MM.1S (cell line): ENCODE data around the gene BCAS2.

Experiments used
- DNase-seq: peaks from one replicate; pipeline ENCODE4 v3.0.0-alpha.2; 2015
- H2AFZ ChIP-seq: fragments of 300-600 bp; sonication (generic); 2 replicates; pipeline ENCODE4 v1.6.0; 2016; ENCODE audit warnings: antibody characterized with exemption, low read length
- H3F3A ChIP-seq: fragments of 300-600 bp; sonication (generic); 2 replicates; pipeline ENCODE4 v1.6.1; 2016; ENCODE audit warnings: mild to moderate bottlenecking, antibody characterized with exemption, low read length, moderate library complexity, mixed read lengths; ENCODE audit not compliant: insufficient read depth
- H3K27ac ChIP-seq: fragments of 300-600 bp; sonication (generic); 2 replicates; pipeline ENCODE4 v1.5.1; 2016; ENCODE audit warnings: mild to moderate bottlenecking, low read length
- H3K27me3 ChIP-seq: fragments of 300-600 bp; sonication (generic); replicated peaks from 2 replicates; pipeline ENCODE4 v1.6.0; 2016; ENCODE audit warnings: low read length; ENCODE audit not compliant: insufficient read depth
- H3K36me3 ChIP-seq: fragments of 300-600 bp; sonication (generic); replicated peaks from 2 replicates; pipeline ENCODE4 v1.6.1; 2016; ENCODE audit warnings: mild to moderate bottlenecking, low read length, mixed read lengths; ENCODE audit not compliant: insufficient read depth
- H3K4me1 ChIP-seq: fragments of 300-600 bp; sonication (generic); 2 replicates; pipeline ENCODE4 v1.6.1; 2016; ENCODE audit warnings: low read length, mixed read lengths
- H3K4me2 ChIP-seq: fragments of 300-600 bp; sonication (generic); 2 replicates; pipeline ENCODE4 v1.6.0; 2016; ENCODE audit warnings: low read depth, low read length
- H3K4me3 ChIP-seq: fragments of 300-600 bp; sonication (generic); 2 replicates; pipeline ENCODE4 v1.5.1; 2016; ENCODE audit warnings: low read length, mixed read lengths
- H3K79me2 ChIP-seq: fragments of 300-600 bp; sonication (generic); 2 replicates; pipeline ENCODE4 v1.6.1; 2016; ENCODE audit warnings: mixed run types, low read length, mixed read lengths
- H3K9ac ChIP-seq: fragments of 300-600 bp; sonication (generic); 2 replicates; pipeline ENCODE4 v1.6.1; 2016; ENCODE audit warnings: low read length, mixed read lengths
- H3K9me2 ChIP-seq: fragments of 300-600 bp; sonication (generic); replicated peaks from 2 replicates; pipeline ENCODE4 v1.6.1; 2016; ENCODE audit warnings: mild to moderate bottlenecking, low read length, mixed read lengths; ENCODE audit not compliant: insufficient read depth
- H3K9me3 ChIP-seq: fragments of 300-600 bp; sonication (generic); replicated peaks from 2 replicates; pipeline ENCODE4 v1.6.1; 2016; ENCODE audit warnings: mild to moderate bottlenecking, low read length, mixed read lengths; ENCODE audit not compliant: insufficient read depth
- H4K20me1 ChIP-seq: fragments of 300-600 bp; sonication (generic); 2 replicates; pipeline ENCODE4 v1.6.1; 2016; ENCODE audit warnings: mild to moderate bottlenecking, low read length, moderate library complexity, mixed read lengths; ENCODE audit not compliant: insufficient read depth
- CTCF ChIP-seq: fragments of 300-600 bp; sonication (generic); IDR thresholded peaks from 2 replicates; pipeline ENCODE4 v1.5.1; 2016; ENCODE audit warnings: antibody characterized with exemption, low read length, mixed read lengths
- EZH2 ChIP-seq: fragments of 300-600 bp; sonication (generic); optimal IDR thresholded peaks from 2 replicates; pipeline ENCODE3; 2017; ENCODE audit warnings: low read depth, mild to moderate bottlenecking, antibody characterized with exemption, low read length, mixed read lengths
- EZH2phosphoT487 ChIP-seq: fragments of 300-600 bp; sonication (generic); IDR thresholded peaks from 2 replicates; pipeline ENCODE4 v1.6.1; 2018; ENCODE audit warnings: antibody characterized with exemption, low read length

BCAS2 gene

GRCh38 chr1:114595602-114596001, 14.2 kb upstream of the BCAS2 start:
- Histone ChIP-seq H3K9me2 (no peaks in the 10 kb centered on the region), H3K4me1 (no peaks in the 10 kb centered on the region), H3K9ac (no peak overlapping the region), H3K79me2 (no peaks in the 10 kb centered on the region), H2AFZ (no peak overlapping the region), H3F3A (no peaks in the 10 kb centered on the region), H3K36me3 (no peaks in the 10 kb centered on the region), H3K27ac (no peak overlapping the region), H3K4me3 (no peak overlapping the region), H3K4me2 (no peak overlapping the region), H3K9me3 (no peaks in the 10 kb centered on the region), H3K27me3 (no peaks in the 10 kb centered on the region), H4K20me1 (no peaks in the 10 kb centered on the region)
- no peak for DNase-seq
- TF ChIP-seq CTCF (no peak), EZH2phosphoT487 (no peak)

GRCh38 chr1:114594046-114594445, 12.6 kb upstream of the BCAS2 start:
- TF ChIP-seq EZH2phosphoT487: no peak
- TF ChIP-seq CTCF: no peak
- TF ChIP-seq EZH2: no peak
- Histone ChIP-seq H3K4me3 (no peak overlapping the region), H3K9me3 (no peaks in the 10 kb centered on the region), H3K9me2 (no peaks in the 10 kb centered on the region), H3K27me3 (no peaks in the 10 kb centered on the region), H2AFZ (no peak overlapping the region), H3K36me3 (no peaks in the 10 kb centered on the region), H4K20me1 (no peaks in the 10 kb centered on the region), H3K79me2 (no peaks in the 10 kb centered on the region), H3K27ac (no peak overlapping the region), H3K4me2 (no peak overlapping the region), H3K9ac (no peak overlapping the region), H3F3A (no peaks in the 10 kb centered on the region), H3K4me1 (no peaks in the 10 kb centered on the region)
- DNase-seq: no peak

- Histone ChIP-seq H3K4me3 (no peak overlapping the region), H3K9me3 (no peaks in the 10 kb centered on the region), H3K4me1 (no peaks in the 10 kb centered on the region), H3K27ac (no peak overlapping the region), H3K36me3 (no peaks in the 10 kb centered on the region; the same call in 1 of the 2 replicates), H3K79me2 (no peaks in the 10 kb centered on the region), H3K9me2 (no peaks in the 10 kb centered on the region), H3K4me2 (no peak overlapping the region), H3K9ac (no peak overlapping the region), H4K20me1 (no peaks in the 10 kb centered on the region), H2AFZ (no peak overlapping the region), H3K27me3 (no peaks in the 10 kb centered on the region), H3F3A (no peaks in the 10 kb centered on the region)
- TF ChIP-seq EZH2 (no peak), EZH2phosphoT487 (no peak), CTCF (no peak)
- DNase-seq: no peak
Observed at GRCh38 chr1:114589122-114589521, 7.7 kb upstream of the BCAS2 start.
